ENCODE measurements around the gene NAB1. TPM values are rescaled to one million over a fixed set of nuclear protein-coding genes. Genes with fewer than 3 reads are reported as not detected.

Gene NAB1
- total RNA-seq, 4 donors from 2014 or later = 59.2 to 132 (median 78.2) TPM

DNA sequence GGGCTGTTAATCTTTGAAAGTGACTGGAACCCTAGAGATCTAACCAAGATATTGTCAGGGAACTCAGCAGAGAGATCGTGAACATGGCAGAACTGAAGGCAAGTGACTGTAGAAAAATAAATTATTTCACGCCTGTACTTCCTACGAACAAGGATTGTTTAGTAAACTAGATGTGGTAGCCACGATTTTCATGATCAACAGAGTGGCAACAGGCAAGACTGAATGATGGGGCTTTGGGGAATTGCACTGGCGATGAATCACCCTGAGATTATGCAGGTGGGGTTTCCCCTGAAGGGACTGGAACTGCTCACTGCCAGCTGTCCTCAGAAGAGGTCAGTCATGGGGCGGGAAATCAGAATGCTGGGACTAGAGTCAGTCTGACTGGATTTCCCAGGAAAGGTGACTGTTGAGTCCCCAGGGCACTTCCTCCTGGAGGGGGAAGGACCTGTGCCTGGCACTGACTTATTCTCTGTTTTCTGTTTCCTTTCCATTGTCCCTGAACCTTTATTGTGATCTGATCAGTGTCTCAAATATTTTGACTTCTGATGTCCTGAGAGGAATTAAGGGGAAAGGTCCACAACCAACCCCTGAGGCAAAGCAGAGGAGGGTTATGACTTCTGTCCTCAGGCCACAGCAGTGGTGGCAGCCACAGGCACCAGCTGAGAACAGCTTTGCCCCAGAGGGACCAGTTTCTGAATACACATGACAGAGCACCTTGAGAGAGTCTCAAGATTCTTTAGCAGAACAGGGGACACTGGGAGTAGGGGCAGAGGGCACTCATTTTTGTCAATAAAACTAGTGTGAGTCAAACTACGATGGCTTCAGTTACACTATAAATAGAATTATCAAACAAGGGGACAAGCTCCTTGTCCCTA lies 70.0 kb downstream of the NAB1 start:
- Histone ChIP-seq H3K9me3 (no peaks in the 10 kb centered on the region), H3K27ac (no peak overlapping the region), H3K4me1 (no peaks in the 10 kb centered on the region), H3K27me3 (no peaks in the 10 kb centered on the region), H3K4me3 (no peak overlapping the region), H3K36me3 (no peaks in the 10 kb centered on the region)
- no peak for DNase-seq
- intact Hi-C loops (cut with DNase I; ENCODE audit: low total_unique reads) = no loop called here
- TF ChIP-seq, protein P1, sequence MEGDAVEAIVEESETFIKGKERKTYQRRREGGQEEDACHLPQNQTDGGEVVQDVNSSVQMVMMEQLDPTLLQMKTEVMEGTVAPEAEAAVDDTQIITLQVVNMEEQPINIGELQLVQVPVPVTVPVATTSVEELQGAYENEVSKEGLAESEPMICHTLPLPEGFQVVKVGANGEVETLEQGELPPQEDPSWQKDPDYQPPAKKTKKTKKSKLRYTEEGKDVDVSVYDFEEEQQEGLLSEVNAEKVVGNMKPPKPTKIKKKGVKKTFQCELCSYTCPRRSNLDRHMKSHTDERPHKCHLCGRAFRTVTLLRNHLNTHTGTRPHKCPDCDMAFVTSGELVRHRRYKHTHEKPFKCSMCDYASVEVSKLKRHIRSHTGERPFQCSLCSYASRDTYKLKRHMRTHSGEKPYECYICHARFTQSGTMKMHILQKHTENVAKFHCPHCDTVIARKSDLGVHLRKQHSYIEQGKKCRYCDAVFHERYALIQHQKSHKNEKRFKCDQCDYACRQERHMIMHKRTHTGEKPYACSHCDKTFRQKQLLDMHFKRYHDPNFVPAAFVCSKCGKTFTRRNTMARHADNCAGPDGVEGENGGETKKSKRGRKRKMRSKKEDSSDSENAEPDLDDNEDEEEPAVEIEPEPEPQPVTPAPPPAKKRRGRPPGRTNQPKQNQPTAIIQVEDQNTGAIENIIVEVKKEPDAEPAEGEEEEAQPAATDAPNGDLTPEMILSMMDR (IDR thresholded peaks at IDR 0.05) = no peak
- no peak for TF ChIP-seq POLR2A (IDR thresholded peaks at IDR 0.05)

GRCh38 chr2:190720276-190720675 lies 71.4 kb downstream of the NAB1 start:
- DNase-seq = no peak
- no peak for TF ChIP-seq POLR2A (IDR thresholded peaks at IDR 0.05)
- TF ChIP-seq, protein P1 (IDR thresholded peaks at IDR 0.05) = no peak
- H3K4me1 ChIP-seq = no peaks in the 10 kb centered on the region
- H3K4me3 ChIP-seq = no peak overlapping the region
- H3K9me3 ChIP-seq = no peaks in the 10 kb centered on the region
- intact Hi-C loops (cut with DNase I; ENCODE audit: low total_unique reads) = no loop called here
- no peaks in the 10 kb centered on the region for H3K27me3 ChIP-seq
- H3K36me3 ChIP-seq = no peaks in the 10 kb centered on the region
- H3K27ac ChIP-seq = no peak overlapping the region

DNA sequence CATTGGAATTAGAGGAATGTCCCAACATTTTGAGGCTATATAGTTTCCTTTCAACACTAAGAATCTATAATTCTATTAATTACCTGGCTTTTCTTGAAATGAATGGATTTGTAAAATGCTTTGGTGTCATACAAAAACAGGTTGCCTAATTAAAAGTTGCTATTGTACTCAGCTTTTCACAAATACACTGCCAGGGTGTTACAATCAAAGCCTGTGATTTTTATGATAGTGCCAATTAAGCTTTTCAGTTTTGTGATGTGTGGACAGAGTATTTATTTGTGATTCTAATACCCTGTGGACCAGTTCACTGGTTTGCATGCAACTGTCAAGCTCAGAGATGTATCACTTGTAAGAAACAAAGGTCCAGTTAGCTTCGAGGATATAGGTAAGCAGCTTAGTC lies 71.8 kb downstream of the NAB1 start:
- Histone ChIP-seq H3K4me1 (no peaks in the 10 kb centered on the region), H3K27ac (no peak overlapping the region), H3K27me3 (no peaks in the 10 kb centered on the region), H3K36me3 (no peaks in the 10 kb centered on the region), H3K4me3 (no peak overlapping the region), H3K9me3 (no peaks in the 10 kb centered on the region)
- TF ChIP-seq, protein P1 (IDR thresholded peaks at IDR 0.05) = no peak
- TF ChIP-seq POLR2A (IDR thresholded peaks at IDR 0.05) = no peak
- no peak for DNase-seq
- intact Hi-C loops (cut with DNase I; ENCODE audit: low total_unique reads) = no loop called here

DNA sequence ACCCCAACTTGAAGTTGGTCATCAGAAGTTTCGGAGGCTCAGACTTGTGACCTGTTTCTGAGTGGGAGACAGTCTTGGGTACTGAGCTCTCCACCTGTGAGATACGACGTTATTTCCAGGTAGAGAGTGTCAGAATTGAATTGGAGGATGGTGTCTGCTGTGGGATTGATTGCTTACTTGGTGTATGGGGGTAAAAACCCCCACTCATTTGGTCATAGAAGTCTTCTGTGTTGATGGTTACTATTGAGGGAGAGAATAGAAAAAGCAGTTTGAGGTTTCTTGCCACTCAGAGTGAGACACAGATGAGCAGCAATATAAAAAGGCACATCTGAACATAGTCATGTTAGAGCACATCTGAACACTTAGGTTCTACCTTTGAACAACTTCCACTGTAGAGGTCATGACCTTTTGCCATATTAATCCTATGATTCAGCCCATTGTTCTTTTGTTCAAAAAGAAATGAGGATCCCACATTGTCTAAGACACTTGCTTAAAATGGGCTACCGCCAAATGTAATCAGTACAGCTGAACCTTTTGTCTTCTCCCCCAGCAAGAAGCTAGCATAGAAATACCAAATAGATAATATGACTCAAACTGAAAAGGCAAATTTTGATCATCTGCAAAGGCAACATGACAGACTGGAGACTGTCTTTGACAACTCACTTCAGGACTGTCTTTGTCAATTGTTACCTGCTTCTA lies 73.3 kb downstream of the NAB1 start:
- Histone ChIP-seq H3K36me3 (no peaks in the 10 kb centered on the region), H3K27ac (no peak overlapping the region), H3K27me3 (no peaks in the 10 kb centered on the region), H3K9me3 (no peaks in the 10 kb centered on the region), H3K4me3 (no peak overlapping the region), H3K4me1 (no peaks in the 10 kb centered on the region)
- TF ChIP-seq, protein P1 (IDR thresholded peaks at IDR 0.05) = no peak
- no peak for TF ChIP-seq POLR2A (IDR thresholded peaks at IDR 0.05)
- intact Hi-C loops (cut with DNase I; ENCODE audit: low total_unique reads) = no loop called here
- no peak for DNase-seq

DNA sequence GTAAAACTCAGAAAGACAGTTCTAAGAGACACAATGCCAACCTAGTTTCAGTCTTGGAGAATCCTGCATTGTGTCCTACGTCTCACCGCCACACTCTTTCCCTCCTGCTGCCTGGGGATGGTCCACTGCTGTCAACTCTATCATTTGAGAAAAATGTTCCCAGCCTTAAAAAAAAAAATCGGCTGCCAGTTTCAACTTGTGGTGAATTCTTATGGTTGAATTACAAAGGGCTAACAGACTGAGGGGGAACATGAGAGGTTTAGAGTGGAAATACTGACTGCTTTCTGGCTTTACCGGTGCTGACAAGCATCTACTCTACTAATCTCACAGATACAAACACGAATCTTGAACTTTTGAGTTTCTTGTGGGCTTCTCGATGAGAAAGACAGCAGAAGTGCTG lies 74.0 kb downstream of the NAB1 start:
- Histone ChIP-seq H3K4me1 (no peaks in the 10 kb centered on the region), H3K27ac (no peak overlapping the region), H3K36me3 (no peaks in the 10 kb centered on the region), H3K27me3 (no peaks in the 10 kb centered on the region), H3K4me3 (no peak overlapping the region), H3K9me3 (no peaks in the 10 kb centered on the region)
- no peak for DNase-seq
- intact Hi-C loops (cut with DNase I; ENCODE audit: low total_unique reads) = no loop called here
- no peak for TF ChIP-seq POLR2A (IDR thresholded peaks at IDR 0.05)
- TF ChIP-seq, protein P1 (IDR thresholded peaks at IDR 0.05) = no peak
